H9 (cell line): ENCODE data around the gene MGAT4C. TPM values are rescaled to one million over a fixed set of nuclear protein-coding genes. Genes with fewer than 3 reads are reported as not detected.
A peak's percentile ranks its signal among the peaks of the same experiment; 100 is the strongest.
"Not testable (repeated sequence)": the region's sequence is repeated elsewhere in the genome, so short reads cannot be mapped to it uniquely, and the experiment has no call there.

ENCODE experiments used
- DNase-seq: peaks from one replicate; pipeline ENCODE4 v3.0.0-alpha.2; 2017
- H2AFZ ChIP-seq: one replicate; pipeline ENCODE4 v1.6.1; 2013; ENCODE audit warnings: mild to moderate bottlenecking, low read length, control low read depth, moderate library complexity
- H2AK5ac ChIP-seq: 2 replicates; pipeline ENCODE4 v1.6.1; 2013; ENCODE audit warnings: low read length, control low read depth, mixed read lengths; ENCODE audit not compliant: insufficient read length
- H2BK120ac ChIP-seq: one replicate; pipeline ENCODE4 v1.6.1; 2013; ENCODE audit warnings: low read depth, mild to moderate bottlenecking, low read length, control low read depth, inconsistent platforms; ENCODE audit not compliant: poor library complexity, severe bottlenecking
- H2BK12ac ChIP-seq: 2 replicates; pipeline ENCODE4 v1.6.1; 2013; ENCODE audit warnings: low read length, control low read depth, mixed read lengths, low read depth; ENCODE audit not compliant: insufficient read length
- H2BK15ac ChIP-seq: 2 replicates; pipeline ENCODE4 v1.6.1; 2013; ENCODE audit warnings: low read depth, low read length, control low read depth
- H2BK20ac ChIP-seq: one replicate; pipeline ENCODE4 v1.6.1; 2013; ENCODE audit warnings: low read depth, mild to moderate bottlenecking, low read length, control low read depth, inconsistent platforms; ENCODE audit not compliant: poor library complexity, severe bottlenecking
- H2BK5ac ChIP-seq: 2 replicates; pipeline ENCODE4 v1.6.1; 2013; ENCODE audit warnings: low read length, control low read depth, mixed read lengths; ENCODE audit not compliant: insufficient read length
- H3K14ac ChIP-seq: 2 replicates; pipeline ENCODE4 v1.6.1; 2013; ENCODE audit warnings: low read length, control low read depth; ENCODE audit not compliant: insufficient read depth
- H3K18ac ChIP-seq: 2 replicates; pipeline ENCODE4 v1.6.1; 2013; ENCODE audit warnings: low read depth, mild to moderate bottlenecking, mixed read lengths, low read length, control low read depth; ENCODE audit not compliant: insufficient read length
- H3K23ac ChIP-seq: 2 replicates; pipeline ENCODE4 v1.6.1; 2013; ENCODE audit warnings: low read length, control low read depth, mixed read lengths, low read depth; ENCODE audit not compliant: insufficient read length
- H3K23me2 ChIP-seq: 2 replicates; pipeline ENCODE4 v1.6.1; 2013; ENCODE audit warnings: low read depth, mild to moderate bottlenecking, mixed read lengths, low read length, control low read depth; ENCODE audit not compliant: insufficient read length, poor library complexity, severe bottlenecking
- H3K27ac ChIP-seq: 2 replicates; pipeline ENCODE4 v1.5.1; 2013; ENCODE audit warnings: low read length, control low read depth, mixed read lengths, low read depth; ENCODE audit not compliant: insufficient read length
- H3K27me3 ChIP-seq: 2 replicates; pipeline ENCODE4 v1.6.1; 2013; ENCODE audit warnings: low read length, control low read depth, inconsistent platforms; ENCODE audit not compliant: insufficient read depth
- H3K4ac ChIP-seq: 2 replicates; pipeline ENCODE4 v1.6.1; 2013; ENCODE audit warnings: low read depth, mild to moderate bottlenecking, control low read depth, inconsistent platforms, low read length, moderate library complexity
- H3K4me1 ChIP-seq: 2 replicates; pipeline ENCODE4 v1.6.1; 2013; ENCODE audit warnings: low read length, control low read depth, inconsistent platforms; ENCODE audit not compliant: insufficient read depth
- H3K4me2 ChIP-seq: 2 replicates; pipeline ENCODE4 v1.6.1; 2013; ENCODE audit warnings: low read length, control low read depth, mixed read lengths; ENCODE audit not compliant: insufficient read length, insufficient read depth
- H3K56ac ChIP-seq: 2 replicates; pipeline ENCODE4 v1.6.1; 2013; ENCODE audit warnings: low read depth, mild to moderate bottlenecking, mixed read lengths, low read length, control low read depth; ENCODE audit not compliant: insufficient read length
- H3K79me1 ChIP-seq: 2 replicates; pipeline ENCODE4 v1.6.1; 2013; ENCODE audit warnings: low read depth, mild to moderate bottlenecking, moderate library complexity, low read length, control low read depth, inconsistent platforms; ENCODE audit not compliant: insufficient read depth, poor library complexity, severe bottlenecking
- H3K79me2 ChIP-seq: 2 replicates; pipeline ENCODE4 v1.6.1; 2013; ENCODE audit warnings: low read length, control low read depth, inconsistent platforms; ENCODE audit not compliant: insufficient read depth
- H3K9ac ChIP-seq: 2 replicates; pipeline ENCODE4 v1.6.1; 2013; ENCODE audit warnings: low read length, control low read depth, mixed read lengths; ENCODE audit not compliant: insufficient read length; ENCODE audit errors: extremely low read depth
- H3K9me3 ChIP-seq: one replicate; pipeline ENCODE4 v1.6.1; 2013; ENCODE audit warnings: low read depth, low read length, inconsistent platforms; ENCODE audit not compliant: control insufficient read depth
- H3T11ph ChIP-seq: one replicate; pipeline ENCODE4 v1.6.1; 2013; ENCODE audit warnings: mild to moderate bottlenecking, low read length, control low read depth, inconsistent platforms
- H4K20me1 ChIP-seq: one replicate; pipeline ENCODE4 v1.6.1; 2013; ENCODE audit not compliant: control insufficient read depth, insufficient read length, insufficient read depth
- H4K5ac ChIP-seq: 2 replicates; pipeline ENCODE4 v1.6.1; 2013; ENCODE audit warnings: low read depth, mild to moderate bottlenecking, mixed read lengths, low read length, control low read depth; ENCODE audit not compliant: insufficient read length
- H4K8ac ChIP-seq: replicated peaks from 2 replicates; pipeline ENCODE4 v1.6.1; 2013; ENCODE audit warnings: low read length, control low read depth, mixed read lengths, low read depth; ENCODE audit not compliant: insufficient read length
- H4K91ac ChIP-seq: 2 replicates; pipeline ENCODE4 v1.6.1; 2013; ENCODE audit warnings: low read depth, mild to moderate bottlenecking, moderate library complexity, mixed read lengths, low read length, control low read depth; ENCODE audit not compliant: insufficient read length
- H3K27ac Mint-ChIP-seq, 3 experiments: 2 replicates in 2 of 3; 3 replicates in 1 of 3; pipeline ENCODE4 v1.8.0; 2020 to 2021; ENCODE audit warnings: mixed read lengths in 3 of 3, mild to moderate bottlenecking in 1 of 3, moderate library complexity in 1 of 3
- H3K27me3 Mint-ChIP-seq: 2 replicates; pipeline ENCODE4 v1.8.0; 2021; ENCODE audit warnings: low read depth, mild to moderate bottlenecking, moderate library complexity, mixed read lengths
- H3K36me3 Mint-ChIP-seq, 3 experiments: 2 replicates in 2 of 3; 3 replicates in 1 of 3; pipeline ENCODE4 v1.8.0; 2020 to 2021; ENCODE audit warnings: low read depth in 3 of 3, mixed read lengths in 3 of 3; ENCODE audit not compliant: insufficient read depth in 1 of 3
- H3K4me1 Mint-ChIP-seq, 2 experiments: 2 replicates each; pipeline ENCODE4 v1.8.0; 2020; ENCODE audit warnings: mixed read lengths in 2 of 2
- H3K4me3 Mint-ChIP-seq, 2 experiments: 2 replicates in 1 of 2; 3 replicates in 1 of 2; pipeline ENCODE4 v1.8.0; 2020 to 2021; ENCODE audit warnings: mild to moderate bottlenecking in 2 of 2, mixed read lengths in 2 of 2, moderate library complexity in 1 of 2
- H3K9me3 Mint-ChIP-seq, 2 experiments: 2 replicates in 1 of 2; 3 replicates in 1 of 2; pipeline ENCODE4 v1.8.0; 2020; ENCODE audit warnings: mild to moderate bottlenecking in 2 of 2, mixed read lengths in 2 of 2, moderate library complexity in 1 of 2
- WGBS: extraction: QIAGEN DNeasy Blood & Tissue Kit; methylation state at CpG from one replicate; pipeline ENCODE4 v1.1.7; 2013; ENCODE audit warnings: missing lambda C conversion rate, low lambda C conversion rate, mixed read lengths; ENCODE audit not compliant: insufficient read length; ENCODE audit errors: extremely low coverage; 5-methylcytosine and 5-hydroxymethylcytosine counted together
- long read RNA-seq: library from polyadenylated mRNA; unstranded; transcript quantifications from one replicate; pipeline ENCODE4 v2.0.0, GENCODE V29; 2020
- total RNA-seq: library from RNA; stranded (reverse); gene quantifications from 2 replicates; pipeline ENCODE4 v1.2.1, GENCODE V29; 2021
- TF ChIP-seq, protein P1 (sequence below): fragments of 200-600 bp; sonication (generic); conservative IDR thresholded peaks from 3 replicates; pipeline ENCODE4 v1.8.0; 2021; ENCODE audit warnings: antibody characterized with exemption, mild to moderate bottlenecking

The MGAT4C gene
- total RNA-seq, result 1.3 and 2.1 TPM in 2 replicates
- long read RNA-seq, full-length matches to known transcripts, result 8 of 15 reads
- long read RNA-seq, partial matches to known transcripts, result 2 of 15 reads
- long read RNA-seq, other reads (novel, unspliced or antisense), result 5 of 15 reads

GRCh38 chr12:86256163-86256562, at the start of gene MGAT4C:
Gene MGAT4C, minus strand, starts transcription at chr12:86256391.
- no peak for DNase-seq
- H3K4me1 Mint-ChIP-seq, result peaks cover 5 to 9% of the 10 kb centered on the region in 2 experiments; a peak in 1 of 4 replicates
- H2BK5ac ChIP-seq, result no peak within 1 kb of the TSS
- no peak within 1 kb of the TSS for H3K56ac ChIP-seq
- no peaks in the 10 kb centered on the region for H3K79me2 ChIP-seq
- H4K91ac ChIP-seq, result no peak within 1 kb of the TSS
- no peaks in the 10 kb centered on the region for H3K9me3 Mint-ChIP-seq
- H4K5ac ChIP-seq, result no peak within 1 kb of the TSS
- H3K79me1 ChIP-seq, result no peaks in the 10 kb centered on the region
- H3K9me3 ChIP-seq, result no peaks in the 10 kb centered on the region
- peak within 1 kb of the TSS in 2 of 3 experiments; percentile 66 to 93; a peak in 1 of 7 replicates for H3K27ac Mint-ChIP-seq
- no peak within 1 kb of the TSS for H2BK12ac ChIP-seq
- no peak within 1 kb of the TSS for H2BK120ac ChIP-seq
- no peak within 1 kb of the TSS for H3K4me2 ChIP-seq
- no peak within 1 kb of the TSS for H3K4ac ChIP-seq
- no peaks in the 10 kb centered on the region for H3K4me1 ChIP-seq
- H3K9ac ChIP-seq, result no peak within 1 kb of the TSS
- no peak within 1 kb of the TSS for H2BK20ac ChIP-seq
- TF ChIP-seq, protein P1, sequence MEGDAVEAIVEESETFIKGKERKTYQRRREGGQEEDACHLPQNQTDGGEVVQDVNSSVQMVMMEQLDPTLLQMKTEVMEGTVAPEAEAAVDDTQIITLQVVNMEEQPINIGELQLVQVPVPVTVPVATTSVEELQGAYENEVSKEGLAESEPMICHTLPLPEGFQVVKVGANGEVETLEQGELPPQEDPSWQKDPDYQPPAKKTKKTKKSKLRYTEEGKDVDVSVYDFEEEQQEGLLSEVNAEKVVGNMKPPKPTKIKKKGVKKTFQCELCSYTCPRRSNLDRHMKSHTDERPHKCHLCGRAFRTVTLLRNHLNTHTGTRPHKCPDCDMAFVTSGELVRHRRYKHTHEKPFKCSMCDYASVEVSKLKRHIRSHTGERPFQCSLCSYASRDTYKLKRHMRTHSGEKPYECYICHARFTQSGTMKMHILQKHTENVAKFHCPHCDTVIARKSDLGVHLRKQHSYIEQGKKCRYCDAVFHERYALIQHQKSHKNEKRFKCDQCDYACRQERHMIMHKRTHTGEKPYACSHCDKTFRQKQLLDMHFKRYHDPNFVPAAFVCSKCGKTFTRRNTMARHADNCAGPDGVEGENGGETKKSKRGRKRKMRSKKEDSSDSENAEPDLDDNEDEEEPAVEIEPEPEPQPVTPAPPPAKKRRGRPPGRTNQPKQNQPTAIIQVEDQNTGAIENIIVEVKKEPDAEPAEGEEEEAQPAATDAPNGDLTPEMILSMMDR, result no peak
- no peaks in the 10 kb centered on the region for H3K27me3 ChIP-seq
- no peak within 1 kb of the TSS for H3K27ac ChIP-seq
- no peaks in the 10 kb centered on the region for H4K20me1 ChIP-seq
- no peaks in the 10 kb centered on the region for H3K23me2 ChIP-seq
- H3T11ph ChIP-seq, result no peak within 1 kb of the TSS
- H2BK15ac ChIP-seq, result no peak within 1 kb of the TSS
- no peak within 1 kb of the TSS for H3K4me3 Mint-ChIP-seq
- no peaks in the 10 kb centered on the region for H3K27me3 Mint-ChIP-seq
- H3K36me3 Mint-ChIP-seq, result no peaks in the 10 kb centered on the region
- no peak within 1 kb of the TSS for H4K8ac ChIP-seq
- H2AK5ac ChIP-seq, result no peak within 1 kb of the TSS
- no peak within 1 kb of the TSS for H2AFZ ChIP-seq
- H3K23ac ChIP-seq, result no peak within 1 kb of the TSS
- no CpG with 5 or more reads among the region's 3 CpGs for WGBS
- H3K14ac ChIP-seq, result no peak within 1 kb of the TSS
- H3K18ac ChIP-seq, result no peak within 1 kb of the TSS

- H4K5ac ChIP-seq, H3K9me3 Mint-ChIP-seq, DNase-seq, H3K23ac ChIP-seq, H2BK12ac ChIP-seq, H2BK15ac ChIP-seq, H3K56ac ChIP-seq, H3K27ac Mint-ChIP-seq, H4K91ac ChIP-seq, H3K27me3 ChIP-seq, H3K4me1 Mint-ChIP-seq, H3K79me1 ChIP-seq, H3K4ac ChIP-seq, H2AK5ac ChIP-seq, H4K8ac ChIP-seq, H2AFZ ChIP-seq, H3T11ph ChIP-seq, H3K27me3 Mint-ChIP-seq, H3K9me3 ChIP-seq, H3K27ac ChIP-seq, H2BK20ac ChIP-seq, H4K20me1 ChIP-seq, H3K23me2 ChIP-seq, H3K79me2 ChIP-seq, H3K18ac ChIP-seq, H2BK5ac ChIP-seq, H3K14ac ChIP-seq, H2BK120ac ChIP-seq, H3K4me2 ChIP-seq, H3K4me1 ChIP-seq, H3K4me3 Mint-ChIP-seq, H3K9ac ChIP-seq: not testable (repeated sequence)
- WGBS, result no CpG with 5 or more reads among the region's 31 CpGs
- H3K36me3 Mint-ChIP-seq, result peaks cover 7 to 18% (median 15%) of the 10 kb centered on the region in 3 experiments; a peak in 6 of 7 replicates
These were observed 40.2 kb upstream of the MGAT4C start for GRCh38 chr12:86296396-86296795.
